DND-41 (cell line): Measurements from ENCODE around the gene MAST3.

ENCODE experiments used
- ATAC-seq: fragments of 200-7000 bp; cut with Tn5 transposase; 3 replicates; pipeline ENCODE4 v1.9.1; 2021; ENCODE audit warnings: low read depth; ENCODE audit not compliant: insufficient read depth
- DNase-seq: peaks from one replicate; pipeline ENCODE4 v3.0.0-alpha.2; 2020
- H2AFZ ChIP-seq: 2 replicates; pipeline ENCODE4 v1.6.0; 2012; ENCODE audit warnings: low read depth, low read length
- H3K27ac ChIP-seq: 2 replicates; pipeline ENCODE4 v1.5.1; 2012; ENCODE audit warnings: low read length, inconsistent platforms
- H3K27me3 ChIP-seq: fragments of 200-600 bp; sonication (generic); 2 replicates; pipeline ENCODE4 v1.6.0; 2012; ENCODE audit warnings: low read length, mild to moderate bottlenecking, inconsistent platforms; ENCODE audit not compliant: insufficient read depth, poor library complexity
- H3K36me3 ChIP-seq: 2 replicates; pipeline ENCODE4 v1.5.1; 2012; ENCODE audit warnings: low read length, inconsistent platforms; ENCODE audit not compliant: insufficient read depth
- H3K4me1 ChIP-seq: 2 replicates; pipeline ENCODE4 v1.5.1; 2012; ENCODE audit warnings: mild to moderate bottlenecking, low read length; ENCODE audit not compliant: insufficient read depth
- H3K4me2 ChIP-seq: 2 replicates; pipeline ENCODE4 v1.6.0; 2012; ENCODE audit warnings: mild to moderate bottlenecking, moderate library complexity, low read length, inconsistent platforms; ENCODE audit not compliant: insufficient read depth
- H3K4me3 ChIP-seq, 2 experiments: fragments of 200-600 bp in 1 of 2; shearing (Covaris generic) in 1 of 2; 2 replicates each; pipeline ENCODE4 v1.5.1; 2012 to 2016; ENCODE audit warnings: inconsistent platforms in 2 of 2, low read length in 2 of 2, mild to moderate bottlenecking in 2 of 2, low read depth in 1 of 2, moderate library complexity in 1 of 2
- H3K79me2 ChIP-seq: 2 replicates; pipeline ENCODE4 v1.6.0; 2012; ENCODE audit warnings: low read length, inconsistent platforms; ENCODE audit not compliant: insufficient read depth
- H3K9ac ChIP-seq: 2 replicates; pipeline ENCODE4 v1.6.0; 2012; ENCODE audit warnings: low read depth, mild to moderate bottlenecking, inconsistent platforms, low read length, moderate library complexity
- H3K9me3 ChIP-seq: 2 replicates; pipeline ENCODE4 v1.5.1; 2012; ENCODE audit warnings: low read length, moderate library complexity, mild to moderate bottlenecking, inconsistent platforms; ENCODE audit not compliant: insufficient read depth, severe bottlenecking
- H4K20me1 ChIP-seq: 2 replicates; pipeline ENCODE4 v1.6.0; 2012; ENCODE audit warnings: low read length; ENCODE audit not compliant: insufficient read depth
- CTCF ChIP-seq: IDR thresholded peaks from 2 replicates; pipeline ENCODE4 v1.5.1; 2012; ENCODE audit warnings: borderline replicate concordance, low read length, moderate library complexity, mild to moderate bottlenecking; ENCODE audit not compliant: poor library complexity, severe bottlenecking; ENCODE audit errors: extremely low read depth
- EZH2 ChIP-seq: IDR thresholded peaks from 3 replicates; pipeline ENCODE4 v1.6.1; 2012; ENCODE audit warnings: borderline replicate concordance, low read depth, mild to moderate bottlenecking, moderate library complexity, low read length, inconsistent platforms; ENCODE audit not compliant: severe bottlenecking

Gene MAST3

GRCh38 chr19:18060472-18060871 is 37.1 kb upstream of the MAST3 start:
- Histone ChIP-seq H2AFZ (no peak overlapping the region), H4K20me1 (no peaks in the 10 kb centered on the region), H3K36me3 (no peaks in the 10 kb centered on the region), H3K4me3 (no peak overlapping the region), H3K9me3 (no peaks in the 10 kb centered on the region), H3K4me1 (peaks cover 14% of the 10 kb centered on the region), H3K27ac (no peak overlapping the region; the same call in 1 of the 2 replicates), H3K27me3 (no peaks in the 10 kb centered on the region), H3K9ac (no peak overlapping the region), H3K79me2 (no peaks in the 10 kb centered on the region), H3K4me2 (no peak overlapping the region)
- ATAC-seq (no peak), DNase-seq (no peak)
- TF ChIP-seq CTCF (no peak), EZH2 (no peak)

GRCh38 chr19:18062028-18062427 is 35.5 kb upstream of the MAST3 start:
- no peak overlapping the region for H2AFZ ChIP-seq
- H3K27ac ChIP-seq: no peak overlapping the region
- no peaks in the 10 kb centered on the region for H4K20me1 ChIP-seq
- H3K4me2 ChIP-seq: no peak overlapping the region
- no peak for DNase-seq
- H3K4me1 ChIP-seq: peaks cover 14% of the 10 kb centered on the region
- H3K27me3 ChIP-seq: no peaks in the 10 kb centered on the region
- H3K9me3 ChIP-seq: no peaks in the 10 kb centered on the region
- H3K9ac ChIP-seq: no peak overlapping the region
- ATAC-seq: no peak
- H3K4me3 ChIP-seq: no peak overlapping the region
- no peaks in the 10 kb centered on the region for H3K36me3 ChIP-seq
- no peaks in the 10 kb centered on the region for H3K79me2 ChIP-seq
- TF ChIP-seq EZH2: no peak

- no peak for TF ChIP-seq CTCF
- TF ChIP-seq EZH2: no peak
Measured at GRCh38 chr19:18063463-18063862, 34.1 kb upstream of the MAST3 start.

GRCh38 chr19:18065173-18065495 is 32.4 kb upstream of the MAST3 start:
- no peak overlapping the region for H3K27ac ChIP-seq
- no peaks in the 10 kb centered on the region for H3K9me3 ChIP-seq
- no peak overlapping the region for H2AFZ ChIP-seq
- no peak overlapping the region for H3K9ac ChIP-seq
- H3K36me3 ChIP-seq: no peaks in the 10 kb centered on the region
- no peaks in the 10 kb centered on the region for H4K20me1 ChIP-seq
- ATAC-seq (no peak), DNase-seq (no peak)
- no peaks in the 10 kb centered on the region for H3K4me1 ChIP-seq
- no peaks in the 10 kb centered on the region for H3K27me3 ChIP-seq
- no peak overlapping the region for H3K4me2 ChIP-seq
- TF ChIP-seq CTCF (no peak), EZH2 (no peak)
- H3K79me2 ChIP-seq: no peaks in the 10 kb centered on the region
- H3K4me3 ChIP-seq: no peak overlapping the region

More at GRCh38 chr19:18063463-18063862, 34.1 kb upstream of the MAST3 start:
- Histone ChIP-seq H2AFZ (no peak overlapping the region), H3K9ac (no peak overlapping the region), H4K20me1 (no peaks in the 10 kb centered on the region), H3K36me3 (no peaks in the 10 kb centered on the region), H3K4me3 (no peak overlapping the region), H3K27me3 (no peaks in the 10 kb centered on the region), H3K4me2 (no peak overlapping the region), H3K79me2 (no peaks in the 10 kb centered on the region), H3K27ac (no peak overlapping the region), H3K4me1 (peaks cover 3% of the 10 kb centered on the region), H3K9me3 (no peaks in the 10 kb centered on the region)
- DNase-seq (no peak), ATAC-seq (no peak)
